Suppressor macrophage treated with lipopolysaccharide for 4 hours (primary cell): ENCODE data around the gene LTBP1.

ENCODE experiments used
- DNase-seq: peaks from one replicate; pipeline ENCODE4 v3.0.0-alpha.2; 2020

LTBP1 gene

GRCh38 chr2:33443274-33443829 lies 496.6 kb downstream of the LTBP1 start:
- DNase-seq, result no peak

DNA sequence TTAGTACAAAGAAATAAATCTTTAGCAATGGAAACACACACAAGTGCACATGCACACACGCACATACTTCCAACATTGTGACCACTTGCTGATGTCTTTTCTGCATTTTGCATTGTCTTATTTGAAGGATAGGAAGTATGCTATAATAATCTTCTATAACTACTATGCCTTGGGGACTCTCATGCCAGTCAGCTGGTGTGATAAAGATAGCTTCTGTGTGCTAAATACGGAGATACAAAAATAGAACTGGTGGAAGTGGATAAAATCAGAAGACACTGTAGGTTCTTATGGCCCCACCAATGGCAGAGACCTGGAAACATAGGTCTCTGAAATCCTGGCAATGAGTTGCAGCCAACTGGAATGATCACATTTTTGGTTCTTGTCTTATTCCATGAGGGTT lies 498.2 kb downstream of the LTBP1 start:
- no peak for DNase-seq

DNA sequence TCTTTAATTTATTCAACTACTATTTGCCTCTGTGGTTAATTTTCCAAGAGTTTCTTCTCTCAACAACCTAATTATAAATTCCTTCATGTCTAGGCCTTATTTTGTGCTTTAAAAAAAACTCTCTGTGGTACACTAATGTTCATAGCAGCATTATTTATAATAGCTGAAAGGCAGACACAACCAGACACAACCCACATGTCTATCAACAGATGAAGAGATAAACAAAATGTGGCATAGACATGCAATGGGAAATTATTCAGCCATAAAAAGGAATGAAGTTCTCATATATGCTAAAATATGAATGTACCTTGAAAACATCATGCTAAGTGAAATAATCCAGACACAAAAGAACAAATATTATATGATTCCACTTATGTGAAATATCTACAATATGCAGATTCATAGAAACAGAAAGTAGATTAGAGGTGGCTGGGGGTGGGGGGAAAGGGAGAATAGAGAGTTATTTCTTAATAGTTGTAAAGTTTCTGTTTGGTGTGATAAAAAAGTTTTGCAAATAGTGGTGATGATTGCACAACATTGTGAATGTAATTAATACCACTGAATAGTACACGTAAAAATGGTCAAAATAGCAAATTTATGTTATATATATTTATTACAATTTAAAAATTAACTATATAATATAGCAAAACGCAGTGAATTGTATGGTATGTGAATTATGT lies 501.6 kb downstream of the LTBP1 start:
- DNase-seq, result peak; percentile 58
